HG03460 (cell line): ENCODE results near the gene FGR.

Experiments
- ATAC-seq: cut with Tn5 transposase; IDR thresholded peaks from one replicate; pipeline ENCODE4 v1.9.1; 2021; ENCODE audit not compliant: unreplicated experiment

The FGR gene

GRCh38 chr1:27569506-27570291 is 65.3 kb downstream of the FGR start:
- ATAC-seq = no peak

- ATAC-seq = no peak
These were observed 65.9 kb downstream of the FGR start for GRCh38 chr1:27569088-27569460.

- ATAC-seq = peak; percentile 87
These were observed 66.5 kb downstream of the FGR start for GRCh38 chr1:27568300-27569087.

GRCh38 chr1:27567971-27568299 is 67.0 kb downstream of the FGR start:
- no peak for ATAC-seq

- ATAC-seq = no peak
These were observed 67.8 kb downstream of the FGR start for GRCh38 chr1:27567146-27567526.

GRCh38 chr1:27566462-27567145 is 68.4 kb downstream of the FGR start:
- ATAC-seq = no peak

GRCh38 chr1:27564710-27565649 is 70.0 kb downstream of the FGR start:
- no peak for ATAC-seq

GRCh38 chr1:27563591-27564471 is 71.2 kb downstream of the FGR start:
- no peak for ATAC-seq

GRCh38 chr1:27563341-27563590 is 71.7 kb downstream of the FGR start:
- no peak for ATAC-seq

- no peak for ATAC-seq
These were observed 72.2 kb downstream of the FGR start for GRCh38 chr1:27562534-27563340.
